Esophagus (tissue), 2 donors: Measurements from ENCODE around the gene CRTAC1. TPM values are rescaled to one million over a fixed set of nuclear protein-coding genes. Genes with fewer than 3 reads are reported as not detected.

ENCODE experiments used
- H3K27ac ChIP-seq, 2 donors: one replicate each; pipeline ENCODE4 v1.5.1; 2013; ENCODE audit warnings: low read depth in 2 of 2, mild to moderate bottlenecking in 2 of 2, inconsistent platforms in 1 of 2, low read length in 1 of 2, moderate library complexity in 1 of 2
- H3K27me3 ChIP-seq, 2 donors: one replicate each; pipeline ENCODE4 v1.6.1; 2013; ENCODE audit warnings: low read length in 2 of 2, control low read depth in 1 of 2, mild to moderate bottlenecking in 1 of 2; ENCODE audit not compliant: insufficient read depth in 2 of 2, control insufficient read depth in 1 of 2
- H3K36me3 ChIP-seq, 2 donors: one replicate each; pipeline ENCODE4 v1.6.1; 2013; ENCODE audit warnings: low read length in 1 of 2; ENCODE audit not compliant: control insufficient read depth in 2 of 2, insufficient read depth in 2 of 2
- H3K4me1 ChIP-seq, 2 donors: one replicate each; pipeline ENCODE4 v1.6.1; 2013; ENCODE audit warnings: low read length in 1 of 2; ENCODE audit not compliant: control insufficient read depth in 2 of 2, insufficient read depth in 2 of 2
- H3K4me3 ChIP-seq, 2 donors: one replicate each; pipeline ENCODE4 v1.5.1; 2013; ENCODE audit warnings: low read length in 2 of 2, mild to moderate bottlenecking in 2 of 2, low read depth in 1 of 2, moderate library complexity in 1 of 2
- H3K9me3 ChIP-seq, 2 donors: one replicate each; pipeline ENCODE4 v1.6.1; 2013; ENCODE audit warnings: mild to moderate bottlenecking in 2 of 2, low read depth in 1 of 2, low read length in 1 of 2, moderate library complexity in 1 of 2; ENCODE audit not compliant: control insufficient read depth in 2 of 2, insufficient read depth in 1 of 2
- WGBS, 2 donors: extraction: QIAGEN DNeasy Blood & Tissue Kit; methylation state at CpG; one replicate each; pipeline ENCODE4 v1.1.7; 2013; 5-methylcytosine and 5-hydroxymethylcytosine counted together
- polyA plus RNA-seq, 2 donors: library from polyadenylated mRNA; stranded (reverse); fragments of 200-250 nt; gene quantifications; one replicate each; pipeline ENCODE4 v1.2.3, GENCODE V29; 2013
- donor health status: healthy with polysubstance abuse.
- donor health status: Bipolar disorder and iron deficiency.

Gene CRTAC1
- polyA plus RNA-seq, 2 donors = 1.4 to 2.4 TPM

DNA sequence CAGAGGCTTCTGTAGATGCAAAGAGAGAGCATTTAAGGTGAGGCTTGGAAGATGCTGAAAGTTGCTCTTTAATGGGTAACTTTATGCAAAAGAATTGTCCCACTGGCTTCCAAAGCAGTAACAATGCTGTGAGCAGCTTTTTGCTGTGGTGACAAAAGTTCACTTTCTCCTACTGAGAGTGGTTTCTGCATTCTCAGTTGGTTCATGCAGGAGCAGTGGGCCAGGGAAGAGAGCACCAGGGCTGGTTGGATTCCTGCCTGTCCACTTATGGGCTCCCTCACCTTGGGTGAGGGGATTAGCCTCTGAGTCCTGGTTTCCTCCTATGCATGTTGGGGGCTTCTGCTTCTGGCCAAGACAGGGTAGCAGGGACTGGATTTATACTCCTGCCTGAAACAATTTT is 211.8 kb downstream of the CRTAC1 start:
- no peak overlapping the region for H3K27ac ChIP-seq
- no peaks in the 10 kb centered on the region for H3K36me3 ChIP-seq
- H3K27me3 ChIP-seq = no peaks in the 10 kb centered on the region
- peaks cover 0 to 9% of the 10 kb centered on the region in 2 donors for H3K4me1 ChIP-seq
- no peak overlapping the region for H3K4me3 ChIP-seq
- no peaks in the 10 kb centered on the region for H3K9me3 ChIP-seq

DNA sequence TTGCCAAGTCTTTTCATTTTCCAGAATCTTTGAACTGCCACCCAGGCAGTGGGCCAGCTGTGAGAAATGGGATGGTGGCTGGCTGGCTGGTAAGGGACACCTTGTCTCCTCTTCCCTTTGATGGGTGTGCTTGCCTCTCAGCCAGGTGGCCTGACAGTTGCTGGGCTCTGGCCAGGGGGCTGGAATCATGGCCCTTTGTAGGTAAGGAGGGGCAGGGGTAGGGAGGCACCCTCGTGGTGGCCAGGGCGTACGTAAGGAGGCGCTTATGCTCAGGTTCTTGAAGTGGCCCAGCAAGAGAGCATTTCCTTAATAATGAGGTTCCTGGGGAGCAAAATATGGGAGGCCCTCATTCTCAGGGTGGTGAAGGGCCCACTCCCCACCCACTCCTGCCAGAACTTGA is 213.8 kb downstream of the CRTAC1 start:
- Histone ChIP-seq H3K27ac (no peak overlapping the region), H3K9me3 (no peaks in the 10 kb centered on the region), H3K27me3 (no peaks in the 10 kb centered on the region), H3K4me1 (peaks cover 0 to 4% of the 10 kb centered on the region in 2 donors), H3K36me3 (no peaks in the 10 kb centered on the region), H3K4me3 (no peak overlapping the region)
- 77 to 86% methylated on average over 4 of the region's 4 CpGs for WGBS, 2 donors

Other genes starting within 250 kb of the CRTAC1 start
- gene GOLGA7B, start 180.8 kb downstream of the CRTAC1 start, polyA plus RNA-seq = 1 to 10 TPM; 1.7 to 2.2 TPM
- gene R3HCC1L, start 104.0 kb upstream of the CRTAC1 start, polyA plus RNA-seq = 1 to 10 TPM; 4.9 to 7.4 TPM
- gene LOXL4, start 237.6 kb upstream of the CRTAC1 start, polyA plus RNA-seq = under 1 TPM; 0.49 to 0.60 TPM